NCI-H774 (cell line): Measurements from ENCODE around the gene LYL1.
A peak's percentile ranks its signal among the peaks of the same experiment; 100 is the strongest.
"Not testable (repeated sequence)": the region's sequence is repeated elsewhere in the genome, so short reads cannot be mapped to it uniquely, and the experiment has no call there.

ENCODE experiments used
- DNase-seq: peaks from one replicate; lab custom pipeline; 2025; lab: John Stamatoyannopoulos, UW

LYL1 gene

GRCh38 chr19:13102666-13103580 is at the start of gene LYL1:
TSS of gene LYL1 (minus strand) at chr19:13102858. CDS start at chr19:13101171, 1,687 bp downstream.
- DNase-seq = no peak

DNA sequence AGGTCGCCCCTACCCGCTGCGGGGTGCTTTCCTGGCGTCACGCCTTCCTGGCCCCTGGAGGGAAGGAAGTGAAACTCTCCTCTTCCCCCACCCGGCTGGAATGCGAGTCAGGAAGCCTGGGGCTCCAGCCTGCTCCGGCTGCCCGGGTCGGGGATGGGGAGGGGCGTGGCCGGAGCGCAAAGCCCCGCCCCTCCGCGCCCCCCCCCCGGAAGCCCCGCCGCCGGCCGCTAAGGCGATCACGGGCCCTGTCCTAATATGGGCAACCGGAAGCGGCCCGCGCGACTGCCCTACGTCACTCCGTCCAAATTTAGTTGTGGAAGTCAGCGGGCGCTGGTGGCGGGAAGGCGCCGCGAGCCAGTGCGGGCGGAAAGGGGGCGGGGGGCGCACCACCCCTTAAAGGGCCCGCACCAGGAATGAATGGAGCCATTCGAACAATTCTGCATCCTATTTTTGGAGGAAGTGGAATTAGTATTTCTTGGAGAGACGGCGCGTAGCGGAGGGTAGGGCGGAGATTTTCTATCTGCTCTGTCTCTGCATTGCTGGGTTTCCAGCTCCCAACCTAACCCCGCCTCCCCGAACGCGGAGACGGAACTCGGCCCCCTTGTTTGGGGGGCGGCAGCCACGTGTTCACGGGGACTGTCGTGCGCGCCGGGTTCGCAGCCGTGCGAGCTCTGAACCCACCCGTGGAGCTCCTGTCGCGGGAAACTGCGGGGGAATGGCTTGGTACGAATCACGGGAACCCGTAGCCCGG is 49.1 kb upstream of the LYL1 start:
- DNase-seq = peak; percentile 94

- no peak for DNase-seq
Measured at GRCh38 chr19:13150931-13151604, 48.4 kb upstream of the LYL1 start.

DNA sequence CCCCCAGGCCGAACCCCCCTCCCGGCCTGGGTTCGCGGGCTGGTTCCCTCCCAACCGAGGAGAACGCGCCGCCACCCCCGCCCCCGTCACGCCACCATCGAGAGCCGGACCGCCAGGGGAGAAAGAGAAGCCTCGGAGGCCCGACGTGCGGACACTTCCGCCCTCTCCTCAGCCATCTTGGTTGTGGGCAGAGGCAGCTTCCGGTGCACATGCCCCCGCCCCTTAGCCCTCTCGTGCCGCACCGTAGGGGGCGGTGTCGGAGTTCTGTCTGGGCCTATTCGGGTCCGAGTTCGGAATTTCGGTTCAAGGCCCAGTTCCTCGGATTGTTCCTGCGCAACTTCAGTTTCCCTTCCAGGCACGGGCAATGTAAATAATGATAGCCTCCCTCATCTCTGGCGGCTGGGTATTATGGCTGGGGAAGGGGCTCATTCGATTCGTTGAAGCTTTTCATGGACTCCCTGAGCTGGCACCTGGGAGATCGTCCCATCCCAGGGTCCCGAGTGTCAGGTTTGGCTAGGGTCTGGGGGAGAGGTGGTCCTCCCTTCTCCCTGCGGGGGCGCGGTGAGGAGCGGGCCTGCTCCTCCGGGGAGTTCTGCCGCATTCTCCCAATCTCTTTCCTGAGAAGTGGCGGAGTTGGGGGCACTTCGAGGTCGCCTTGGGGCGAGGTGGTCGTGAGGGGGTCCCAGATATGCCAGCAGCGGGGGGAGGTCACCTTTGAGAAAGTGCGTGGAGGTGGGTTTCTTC is 47.7 kb upstream of the LYL1 start, which contains the start of the genes IER2 and STX10:
TSS of gene IER2 (plus strand) at position 225 of the 744 bp plus-strand sequence. CDS start 2,776 bp downstream, outside the sequence.
TSS of gene STX10 (minus strand) at position 189 of the 744 bp plus-strand sequence. CDS start 202 bp downstream, outside the sequence.
- DNase-seq = peak; percentile 94

DNA sequence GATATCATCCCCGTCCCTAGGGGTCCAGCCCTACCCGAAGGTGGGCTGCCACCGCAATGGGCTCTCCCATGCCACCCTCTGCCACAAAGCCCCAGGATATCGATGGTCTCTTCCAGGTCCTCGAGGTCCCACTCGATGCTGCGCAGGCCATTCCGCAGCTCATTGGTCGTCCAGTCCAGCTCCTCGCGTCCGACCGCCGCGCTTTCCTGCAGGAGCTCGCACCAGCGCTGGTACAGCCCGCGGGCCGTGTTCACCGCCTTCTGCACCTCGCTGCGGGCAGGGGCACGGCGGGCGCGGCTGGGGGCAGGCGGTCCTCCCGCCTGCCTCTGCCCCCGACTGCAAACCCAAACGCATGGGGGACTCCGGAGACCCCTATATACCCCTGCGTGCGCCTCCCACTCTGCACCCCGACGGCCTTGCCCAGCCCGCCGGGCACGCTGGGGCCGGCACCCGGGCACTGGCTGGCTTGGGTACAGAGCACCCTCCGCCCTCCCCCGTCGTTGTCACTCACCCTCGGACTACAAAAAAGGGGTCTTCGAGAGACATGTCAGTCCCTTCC is 47.0 kb upstream of the LYL1 start:
- no peak for DNase-seq

GRCh38 chr19:13149173-13149627 is 46.5 kb upstream of the LYL1 start:
- DNase-seq = not testable (repeated sequence)

DNA sequence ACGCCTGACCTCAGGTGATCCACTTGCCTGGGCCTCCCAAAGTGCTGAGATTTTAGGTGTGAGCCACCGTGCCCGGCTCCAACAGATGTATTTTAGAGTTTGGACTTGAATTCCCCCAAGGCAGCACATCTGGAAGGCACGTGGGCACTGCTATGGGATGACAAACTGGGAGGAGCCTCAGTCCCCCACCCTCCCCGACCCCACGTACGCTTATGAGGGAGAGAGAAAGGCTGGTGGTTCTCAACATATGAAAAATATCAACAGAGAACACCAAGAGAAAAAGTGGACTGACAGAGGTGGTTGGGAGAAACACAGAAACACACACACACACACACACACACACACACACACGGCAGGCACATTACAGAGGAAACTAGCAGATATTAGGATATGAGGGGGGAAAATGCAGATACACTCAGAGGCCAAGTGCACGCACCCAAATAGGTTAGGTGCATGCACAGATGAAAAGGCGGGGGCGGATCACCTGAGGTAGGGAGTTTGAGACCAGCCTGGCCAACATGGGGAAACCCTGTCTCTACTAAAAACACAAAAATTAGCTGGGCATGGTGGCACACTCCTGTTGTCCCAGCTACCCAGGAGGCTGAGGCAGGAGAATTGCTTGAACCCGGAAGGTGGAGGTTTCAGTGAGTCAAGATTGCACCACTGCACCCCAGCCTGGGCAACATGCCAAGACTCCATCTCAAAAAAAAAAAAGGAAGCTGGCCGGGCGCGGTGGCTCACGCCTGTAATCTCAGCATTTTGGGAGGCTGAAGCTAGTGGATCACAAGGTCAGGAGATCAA is 44.3 kb upstream of the LYL1 start:
- no peak for DNase-seq

DNA sequence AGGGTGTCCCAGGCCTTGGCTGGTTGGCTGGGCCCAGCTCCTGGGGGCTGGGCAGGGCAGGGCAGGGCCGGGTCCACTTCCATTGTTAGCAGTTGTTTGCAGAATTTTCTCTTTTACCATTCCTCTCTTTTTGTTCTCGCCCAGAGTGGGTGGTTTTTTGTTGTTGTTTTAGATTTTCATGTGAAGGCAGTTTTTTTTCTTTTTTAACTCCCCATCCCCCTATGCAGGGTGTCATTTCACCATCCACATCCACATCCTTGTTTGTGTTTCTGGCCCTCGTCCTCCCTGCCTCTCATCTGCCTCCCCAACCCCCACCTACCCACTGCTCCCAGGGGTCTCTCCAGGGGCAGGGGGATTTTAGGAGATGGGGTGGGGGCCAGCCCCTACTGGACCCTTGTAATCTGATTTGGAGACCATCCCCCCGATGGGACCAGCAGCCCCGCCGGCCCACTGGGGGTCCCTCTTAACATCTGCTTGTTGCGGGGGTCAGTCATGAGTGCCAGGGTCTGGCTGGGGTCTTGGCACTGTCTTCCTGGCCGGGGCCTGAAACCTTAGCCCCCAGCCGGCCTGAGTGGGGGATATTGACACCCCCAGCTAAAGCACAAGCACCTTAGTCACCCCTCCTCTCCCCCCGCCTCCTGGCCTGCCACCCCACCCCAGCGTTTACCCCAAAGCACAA is 37.1 kb upstream of the LYL1 start:
- no peak for DNase-seq

DNA sequence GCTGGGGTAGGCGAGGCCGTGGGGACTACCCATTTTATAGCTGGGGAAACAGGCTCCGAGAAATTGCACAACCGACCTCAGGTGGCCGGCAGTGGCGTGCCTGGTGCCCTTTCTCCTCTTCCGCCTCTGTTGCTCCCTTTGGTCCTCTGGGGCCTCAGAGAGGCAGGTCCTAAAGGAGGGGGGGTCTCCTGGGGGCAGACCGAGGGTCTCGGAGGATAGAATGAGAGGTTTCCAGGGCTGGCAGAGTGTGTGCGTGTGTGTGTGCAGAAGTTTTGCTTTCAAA is 36.2 kb upstream of the LYL1 start:
- no peak for DNase-seq

- no peak for DNase-seq
Measured at GRCh38 chr19:13138171-13138915, 35.7 kb upstream of the LYL1 start.

DNA sequence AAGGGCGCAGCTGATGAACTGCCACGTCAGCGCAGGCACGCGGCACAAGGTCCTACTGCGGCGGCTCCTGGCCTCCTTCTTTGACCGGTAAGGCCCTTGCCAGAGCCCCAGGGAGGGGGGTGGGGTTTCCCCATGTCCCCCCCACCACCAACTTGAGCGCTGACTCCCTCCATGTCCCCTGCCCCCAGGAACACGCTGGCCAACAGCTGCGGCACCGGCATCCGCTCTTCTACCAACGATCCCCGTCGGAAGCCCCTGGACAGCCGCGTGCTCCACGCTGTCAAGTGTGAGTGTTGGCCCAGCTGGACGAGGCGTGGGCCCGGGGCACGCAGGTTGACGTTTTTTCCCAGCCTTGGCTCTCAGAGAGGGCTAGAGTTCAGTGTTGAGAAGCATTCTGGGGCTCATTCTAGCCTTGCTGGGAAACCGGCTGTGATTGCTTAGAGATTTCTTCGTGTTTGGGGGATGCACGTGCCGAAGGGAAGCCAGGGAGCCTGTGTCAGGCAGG is 34.7 kb upstream of the LYL1 start:
- DNase-seq = no peak

- DNase-seq = no peak
Measured at GRCh38 chr19:13135068-13136062, 32.7 kb upstream of the LYL1 start.

- no peak for DNase-seq
Measured at GRCh38 chr19:13134626-13135025, 32.0 kb upstream of the LYL1 start.

- no peak for DNase-seq
Measured at GRCh38 chr19:13133241-13133870, 30.7 kb upstream of the LYL1 start.

GRCh38 chr19:13132471-13133180 is 30.0 kb upstream of the LYL1 start:
- no peak for DNase-seq

DNA sequence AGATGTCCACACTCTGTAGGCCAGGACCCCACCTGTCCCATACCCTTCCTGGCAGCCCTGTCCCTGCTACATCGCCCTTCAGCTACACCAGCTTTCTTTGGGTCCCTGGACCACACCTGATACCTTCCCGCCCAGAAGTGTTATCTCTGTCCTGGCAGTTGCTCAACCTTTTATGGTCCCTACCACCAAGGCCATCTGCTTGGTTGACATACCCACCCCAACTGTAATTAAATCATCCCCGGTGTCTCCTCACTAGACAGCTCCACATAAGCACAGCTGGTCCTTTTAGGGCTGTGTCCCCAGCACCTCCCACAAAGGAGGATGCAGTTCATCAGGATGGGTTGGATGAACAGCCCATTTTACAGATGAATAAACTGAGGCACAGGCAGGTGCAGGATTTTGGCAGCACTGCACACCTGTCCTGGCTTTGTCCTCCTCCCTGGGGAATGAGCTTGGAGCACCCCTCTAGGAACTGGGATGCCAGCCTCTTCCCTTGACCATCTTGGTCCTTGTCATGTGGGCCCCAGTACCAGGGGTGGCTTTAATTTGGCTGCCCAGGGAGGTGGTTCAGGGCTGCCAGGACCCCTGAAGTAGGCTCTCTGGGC is 28.3 kb upstream of the LYL1 start:
- DNase-seq = no peak
